H1 (cell line): ENCODE data around the gene SLC17A6. TPM values are rescaled to one million over a fixed set of nuclear protein-coding genes. Genes with fewer than 3 reads are reported as not detected.

Experiments used
- SP4 ChIP-seq: IDR thresholded peaks from 2 replicates; pipeline ENCODE4 v1.6.1; 2012; ENCODE audit warnings: low read length, inconsistent platforms
- SUZ12 ChIP-seq: fragments of 200-600 bp; sonication (generic); IDR thresholded peaks from 2 replicates; pipeline ENCODE4 v1.6.1; 2012; ENCODE audit warnings: mild to moderate bottlenecking, inconsistent platforms, low read length, moderate library complexity, mixed read lengths
- polyA plus RNA-seq, 7 experiments: library from polyadenylated mRNA; depleted of rRNA in 3 of 7; stranded (reverse) in 5 of 7; unstranded in 2 of 7; fragments of >200 nt in 5 of 7; fragments of 200-250 nt in 2 of 7; gene quantifications; 1 replicate in 5 of 7; 2 replicates in 1 of 7; 4 replicates in 1 of 7; pipeline versions ENCODE4 v1.2.1 to v1.2.3, GENCODE V29; 2011 to 2013; ENCODE audit warnings: missing spikeins in 2 of 7, mixed read lengths in 2 of 7
- total RNA-seq: library from RNA; stranded (reverse); fragmentation: NEBNext Ultra II Directional; extraction: Animal tissue kit (Norgen Biotek cat#: 25700); gene quantifications from 2 replicates; pipeline ENCODE4 v1.2.1, GENCODE V29; 2021

The SLC17A6 gene
- total and polyA plus RNA-seq, 2 of the 8 experiments (the other 6 are each of a cell fraction or from before 2014, with no cell fraction given), result 0.24 to 1.6 TPM

- TF ChIP-seq SP4 (no peak), SUZ12 (no peak)
These were observed 67.2 kb downstream of the SLC17A6 start (continued) for GRCh38 chr11:22405377-22405776.
